ENCODE data around the gene SLIT1. TPM values are rescaled to one million over a fixed set of nuclear protein-coding genes. Genes with fewer than 3 reads are reported as not detected.

SLIT1 gene
- total and polyA plus RNA-seq, 2 of the 8 experiments (the other 6 are each of a cell fraction or from before 2014, with no cell fraction given), result 0.70 to 0.88 TPM

- H2BK120ac ChIP-seq (replicated peaks; ENCODE audit: low read depth, low read length), result no peak overlapping the region
- H2BK15ac ChIP-seq (ENCODE audit: low read length), result no peak overlapping the region
- no peak overlapping the region for H3K14ac ChIP-seq (ENCODE audit: insufficient read length)
- H3K36me3 ChIP-seq (ENCODE audit: control insufficient read depth in 2 of 4, insufficient read depth in 4 of 4, low read length in 3 of 4), result no peaks in the 10 kb centered on the region
- H3K27ac ChIP-seq (ENCODE audit: low read depth, low read length), result no peak overlapping the region
- DNase-seq (ENCODE audit: low read depth in 1 of 2, low spot score in 2 of 2) (no peak), FAIRE-seq (peak; percentile 72)
- no peak overlapping the region for H4K5ac ChIP-seq (ENCODE audit: insufficient read length, low read depth, low read length)
- H3K79me1 ChIP-seq (ENCODE audit: low read depth, low read length), result no peaks in the 10 kb centered on the region
- peaks cover 0 to 4% (median 0%) of the 10 kb centered on the region in 4 experiments; a peak in 2 of 7 replicates for H3K4me1 ChIP-seq (replicated peaks in 1 of 4; ENCODE audit: control insufficient read depth in 3 of 4, insufficient read depth in 4 of 4, low read length in 3 of 4)
- no peak overlapping the region for H2BK20ac ChIP-seq (ENCODE audit: low read length)
- H2AK5ac ChIP-seq (ENCODE audit: low read depth, low read length), result no peak overlapping the region
- H2AFZ ChIP-seq (ENCODE audit: low read length), result no peak overlapping the region
- no peaks in the 10 kb centered on the region for H3K79me2 ChIP-seq (ENCODE audit: control insufficient read depth in 1 of 2, insufficient read depth in 2 of 2, low read length in 2 of 2)
- H3K4ac ChIP-seq (replicated peaks; ENCODE audit: insufficient read length, low read depth, low read length), result no peak overlapping the region
- no peaks in the 10 kb centered on the region for H4K20me1 ChIP-seq (replicated peaks in 1 of 2; ENCODE audit: control insufficient read depth in 1 of 2, insufficient read depth in 2 of 2, low read length in 2 of 2)
- H3K4me3 ChIP-seq (ENCODE audit: extremely low read depth in 1 of 4, insufficient read depth in 2 of 4, low read depth in 3 of 4, low read length in 4 of 4), result no peak overlapping the region
- no peaks in the 10 kb centered on the region for H3K9me3 ChIP-seq (ENCODE audit: insufficient read depth in 2 of 2, low read depth in 1 of 2, low read length in 1 of 2)
- H3K4me2 ChIP-seq (ENCODE audit: insufficient read depth in 1 of 2, low read depth in 2 of 2, low read length in 2 of 2), result no peak overlapping the region
- no peak overlapping the region for H3K9ac ChIP-seq (replicated peaks in 1 of 4; ENCODE audit: extremely low read depth in 1 of 4, low read depth in 3 of 4, low read length in 3 of 4)
- no peaks in the 10 kb centered on the region for H3K27me3 ChIP-seq (replicated peaks in 1 of 4; ENCODE audit: control insufficient read depth in 3 of 4, extremely low read depth in 1 of 4, insufficient read depth in 3 of 4, low read length in 3 of 4)
- no peak overlapping the region for H3K56ac ChIP-seq (replicated peaks; ENCODE audit: insufficient read length, low read depth, low read length)
- TF ChIP-seq JUND (IDR thresholded peaks at IDR 0.05; ENCODE audit: low read length) (no peak), RXRA (IDR thresholded peaks at IDR 0.05; ENCODE audit: insufficient read depth, low read depth, low read length) (no peak), MAX (IDR thresholded peaks at IDR 0.05) (no peak), CTCF (IDR thresholded peaks at IDR 0.05; ENCODE audit: control extremely low read depth in 1 of 3, insufficient read depth in 1 of 3, low read depth in 1 of 3, low read length in 3 of 3) (peak in 2 of 3 experiments; percentile 44 to 59; a peak in 3 of 4 replicates), SP4 (IDR thresholded peaks at IDR 0.05; ENCODE audit: low read length) (no peak), BACH1 (IDR thresholded peaks at IDR 0.05; ENCODE audit: low read length) (no peak), NRF1 (IDR thresholded peaks at IDR 0.05; ENCODE audit: low read depth, low read length) (no peak), TBP (IDR thresholded peaks at IDR 0.05; ENCODE audit: low read depth, low read length) (no peak), CREB1 (IDR thresholded peaks at IDR 0.05) (no peak), RAD21 (IDR thresholded peaks at IDR 0.05 in 1 of 2, conservative IDR thresholded peaks at IDR 0.05 in 1 of 2; ENCODE audit: low read depth in 2 of 2, low read length in 2 of 2) (peak; percentile 72 to 73), USF2 (IDR thresholded peaks at IDR 0.05; ENCODE audit: low read length) (no peak)
- no peak overlapping the region for H4K8ac ChIP-seq (ENCODE audit: extremely low read depth, insufficient read depth, low read length)
- 59% methylated on average over 3 of the region's 3 CpGs; no CpG with 5 or more reads in 1 of the 2 experiments for WGBS, 2 experiments (ENCODE audit: extremely low coverage in 1 of 2, insufficient coverage in 1 of 2, insufficient read length in 1 of 2, insufficient replicate concordance in 2 of 2, low coverage in 1 of 2, low lambda C conversion rate in 2 of 2, missing lambda C conversion rate in 1 of 2)
- no peak overlapping the region for H2BK5ac ChIP-seq (ENCODE audit: low read depth, low read length)
- no peak overlapping the region for H2BK12ac ChIP-seq (ENCODE audit: low read depth, low read length)
- ChIA-PET POLR2A (ENCODE audit: partially characterized antibody) (no interaction called here), CTCF (ENCODE audit: partially characterized antibody) (interaction anchor here (0.7 to 43.6 kb wide), 17 partner anchors 10 to 117 kb away, joined by 3 to 759 read pairs (median 4); no protein-coding TSS in a partner anchor)
- no peak overlapping the region for H4K91ac ChIP-seq (replicated peaks; ENCODE audit: insufficient read length, low read length)
- H3K23me2 ChIP-seq (ENCODE audit: low read depth, low read length), result no peaks in the 10 kb centered on the region
- H3K23ac ChIP-seq (ENCODE audit: insufficient read length), result no peak overlapping the region
- no peak overlapping the region for H3K18ac ChIP-seq (ENCODE audit: extremely low read depth, low read length)
Observed at GRCh38 chr10:97117372-97117771, 68.4 kb downstream of the SLIT1 start.

Data from H1 (cell line).